Mucosa of descending colon (tissue), 3 donors: ENCODE data around the gene MCCC2. TPM values are rescaled to one million over a fixed set of nuclear protein-coding genes. Genes with fewer than 3 reads are reported as not detected.

Experiments
- ATAC-seq: fragments of 200-7000 bp; cut with Tn5 transposase; one replicate; pipeline ENCODE4 v1.9.1; 2020; ENCODE audit warnings: mild to moderate bottlenecking, moderate library complexity
- DNase-seq, 3 donors: peaks; one replicate each; pipeline ENCODE4 v3.0.0-alpha.2; 2020
- H3K36me3 ChIP-seq: fragments of 200-600 bp; one replicate; pipeline ENCODE4 v1.8.0; 2021; ENCODE audit warnings: low read depth, mild to moderate bottlenecking
- H3K4me1 ChIP-seq: fragments of 200-600 bp; one replicate; pipeline ENCODE4 v1.8.0; 2021; ENCODE audit warnings: low read depth, mild to moderate bottlenecking
- H3K4me3 ChIP-seq: fragments of 200-600 bp; one replicate; pipeline ENCODE4 v1.8.0; 2021; ENCODE audit warnings: mild to moderate bottlenecking
- H3K9me3 ChIP-seq: fragments of 200-600 bp; one replicate; pipeline ENCODE4 v1.8.0; 2021; ENCODE audit warnings: mild to moderate bottlenecking
- intact Hi-C, 2 donors: fragments of 100-400 bp; cut with DNase I in 1 of 2; cut with micrococcal nuclease in 1 of 2; formaldehyde crosslinking; loops; one replicate each; pipeline versions ENCODE4 v1.11.0 to v1.11.1; 2022; cut with DNase I, micrococcal nuclease
- total RNA-seq, 3 donors: library from RNA; stranded (reverse); fragmentation: NEBNext Ultra II Directional in 2 of 3; extraction: Animal tissue kit (Norgen Biotek cat#: 25700) in 2 of 3; gene quantifications; one replicate each; pipeline versions ENCODE4 v1.2.1 to v1.2.4, GENCODE V29; 2021 to 2023
- TF ChIP-seq, protein P1 (sequence below): fragments of 200-600 bp; IDR thresholded peaks from one replicate; pipeline ENCODE4 v1.8.0; 2022; ENCODE audit warnings: antibody characterized with exemption, mild to moderate bottlenecking
- donor health status: DM: no; HTN: no; CAD: no; lungs with moderate emphysema.
- donor health status: DM: no; HTN: no; CAD: no.
- donor health status: DM: no; HTN: yes; CAD: no.

The MCCC2 gene
- total RNA-seq, 3 donors from 2014 or later, result 32.3 to 63.8 (median 54.0) TPM

DNA sequence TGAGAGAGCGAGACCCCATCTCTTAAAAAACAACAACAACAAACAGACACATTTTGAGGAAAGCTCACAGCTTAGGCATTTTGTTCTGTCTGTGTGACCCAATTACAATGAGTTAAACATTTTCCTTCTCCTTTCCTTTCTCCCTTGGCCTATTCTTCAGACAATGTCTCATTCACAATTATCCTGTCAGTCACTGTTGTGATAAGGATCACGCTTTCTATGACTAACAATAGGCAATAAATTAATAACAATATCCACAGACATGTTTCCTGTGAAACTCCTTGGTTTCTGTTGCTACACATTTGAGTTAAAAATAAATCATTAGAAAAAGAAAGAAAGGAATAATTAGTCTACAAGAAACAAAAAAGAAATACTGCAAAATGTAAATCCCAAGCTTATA lies 112.1 kb downstream of the MCCC2 start:
- no peak overlapping the region for H3K4me3 ChIP-seq
- intact Hi-C loops, result no loop called here
- H3K36me3 ChIP-seq, result no peaks in the 10 kb centered on the region
- TF ChIP-seq, protein P1, sequence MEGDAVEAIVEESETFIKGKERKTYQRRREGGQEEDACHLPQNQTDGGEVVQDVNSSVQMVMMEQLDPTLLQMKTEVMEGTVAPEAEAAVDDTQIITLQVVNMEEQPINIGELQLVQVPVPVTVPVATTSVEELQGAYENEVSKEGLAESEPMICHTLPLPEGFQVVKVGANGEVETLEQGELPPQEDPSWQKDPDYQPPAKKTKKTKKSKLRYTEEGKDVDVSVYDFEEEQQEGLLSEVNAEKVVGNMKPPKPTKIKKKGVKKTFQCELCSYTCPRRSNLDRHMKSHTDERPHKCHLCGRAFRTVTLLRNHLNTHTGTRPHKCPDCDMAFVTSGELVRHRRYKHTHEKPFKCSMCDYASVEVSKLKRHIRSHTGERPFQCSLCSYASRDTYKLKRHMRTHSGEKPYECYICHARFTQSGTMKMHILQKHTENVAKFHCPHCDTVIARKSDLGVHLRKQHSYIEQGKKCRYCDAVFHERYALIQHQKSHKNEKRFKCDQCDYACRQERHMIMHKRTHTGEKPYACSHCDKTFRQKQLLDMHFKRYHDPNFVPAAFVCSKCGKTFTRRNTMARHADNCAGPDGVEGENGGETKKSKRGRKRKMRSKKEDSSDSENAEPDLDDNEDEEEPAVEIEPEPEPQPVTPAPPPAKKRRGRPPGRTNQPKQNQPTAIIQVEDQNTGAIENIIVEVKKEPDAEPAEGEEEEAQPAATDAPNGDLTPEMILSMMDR, result no peak
- DNase-seq (no peak), ATAC-seq (no peak)
- no peaks in the 10 kb centered on the region for H3K4me1 ChIP-seq
- no peaks in the 10 kb centered on the region for H3K9me3 ChIP-seq

DNA sequence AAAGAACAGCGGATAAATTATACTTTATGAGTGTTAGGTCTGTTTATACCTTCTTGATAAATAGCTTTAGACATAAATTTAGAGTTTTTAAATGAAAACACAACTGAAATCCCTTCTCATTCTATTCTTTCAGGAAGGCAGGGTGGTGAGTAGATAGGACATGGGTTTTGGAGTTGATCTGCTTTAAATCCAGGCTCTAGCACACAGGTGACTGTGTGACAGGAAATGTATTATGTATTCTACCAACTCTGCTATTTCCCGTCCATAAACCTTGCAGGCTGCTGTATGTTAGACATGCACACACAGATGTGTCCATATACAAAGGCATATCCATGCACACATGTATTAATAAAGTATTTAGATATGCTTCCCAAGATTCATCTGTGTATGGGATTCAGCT lies 112.6 kb downstream of the MCCC2 start:
- Histone ChIP-seq H3K36me3 (no peaks in the 10 kb centered on the region), H3K4me1 (no peaks in the 10 kb centered on the region), H3K9me3 (no peaks in the 10 kb centered on the region), H3K4me3 (no peak overlapping the region)
- intact Hi-C loops, result no loop called here
- TF ChIP-seq, protein P1, result no peak
- ATAC-seq, result no peak
- no peak for DNase-seq

DNA sequence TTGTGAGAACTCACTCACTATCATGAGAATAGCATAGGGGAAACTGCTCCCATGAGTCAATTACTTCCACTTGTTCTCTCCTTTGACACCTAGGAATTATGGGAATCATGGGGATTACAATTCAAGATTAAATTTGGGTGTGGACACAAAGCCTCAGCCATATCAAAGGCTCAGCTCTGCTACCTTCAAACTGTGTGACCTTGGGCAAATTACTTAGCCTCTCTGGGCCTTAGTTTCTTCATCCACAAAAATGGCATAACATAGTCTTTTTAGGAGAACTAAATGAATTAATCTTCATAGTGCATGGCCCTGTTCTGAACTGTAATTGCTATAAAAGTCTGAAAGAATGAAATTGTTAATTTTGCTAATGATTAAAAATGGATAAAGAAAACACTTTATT lies 113.7 kb downstream of the MCCC2 start:
- ATAC-seq (no peak), DNase-seq (no peak)
- H3K9me3 ChIP-seq, result no peaks in the 10 kb centered on the region
- TF ChIP-seq, protein P1, result no peak
- H3K36me3 ChIP-seq, result no peaks in the 10 kb centered on the region
- H3K4me3 ChIP-seq, result no peak overlapping the region
- intact Hi-C loops, result no loop called here
- no peaks in the 10 kb centered on the region for H3K4me1 ChIP-seq

DNA sequence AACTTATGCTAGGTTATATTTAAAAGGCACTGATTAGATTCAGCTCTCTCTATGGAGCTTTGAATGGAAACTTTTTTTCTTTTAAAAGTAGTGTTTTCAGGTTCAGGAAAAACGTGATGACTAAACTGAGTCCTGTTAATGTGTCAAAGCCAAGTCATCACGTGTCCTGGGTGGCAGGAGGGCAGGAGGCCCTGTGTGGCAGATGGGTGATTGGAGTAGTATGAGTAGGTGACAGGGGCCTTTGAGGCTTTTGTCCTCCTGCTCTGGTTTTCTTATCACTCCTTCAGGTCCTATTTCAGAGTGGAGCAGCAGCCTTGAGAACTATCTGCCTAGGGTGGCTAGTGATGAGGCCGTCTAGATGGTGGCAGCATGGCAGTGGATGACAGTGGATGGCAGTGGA lies 114.3 kb downstream of the MCCC2 start:
- DNase-seq, result no peak
- no peak overlapping the region for H3K4me3 ChIP-seq
- H3K9me3 ChIP-seq, result no peaks in the 10 kb centered on the region
- no peaks in the 10 kb centered on the region for H3K4me1 ChIP-seq
- no peaks in the 10 kb centered on the region for H3K36me3 ChIP-seq
- no peak for ATAC-seq
- intact Hi-C loops, result no loop called here
- TF ChIP-seq, protein P1, result no peak

DNA sequence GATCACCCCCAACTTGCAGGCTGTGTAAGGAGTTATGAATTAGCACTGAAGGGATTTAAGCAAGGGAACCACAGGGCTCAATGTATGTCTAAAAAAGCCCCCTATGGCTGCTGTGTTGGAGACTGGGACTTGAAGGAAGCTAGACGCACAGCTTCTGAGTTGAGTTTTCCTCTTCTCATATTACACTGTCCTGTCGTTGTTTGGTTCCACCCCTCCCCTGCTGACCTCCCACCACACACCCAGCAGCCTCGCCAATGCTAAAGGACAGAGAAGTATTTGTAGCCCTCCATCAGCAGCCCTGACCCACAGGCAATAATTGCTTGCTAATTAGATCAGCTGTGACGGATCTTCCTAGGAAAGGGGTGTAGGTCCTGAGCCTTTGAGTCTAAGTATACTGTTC lies 116.8 kb downstream of the MCCC2 start:
- H3K9me3 ChIP-seq, result no peaks in the 10 kb centered on the region
- DNase-seq (no peak), ATAC-seq (no peak)
- H3K36me3 ChIP-seq, result no peaks in the 10 kb centered on the region
- no peaks in the 10 kb centered on the region for H3K4me1 ChIP-seq
- TF ChIP-seq, protein P1, result no peak
- intact Hi-C loops, result no loop called here
- H3K4me3 ChIP-seq, result no peak overlapping the region

DNA sequence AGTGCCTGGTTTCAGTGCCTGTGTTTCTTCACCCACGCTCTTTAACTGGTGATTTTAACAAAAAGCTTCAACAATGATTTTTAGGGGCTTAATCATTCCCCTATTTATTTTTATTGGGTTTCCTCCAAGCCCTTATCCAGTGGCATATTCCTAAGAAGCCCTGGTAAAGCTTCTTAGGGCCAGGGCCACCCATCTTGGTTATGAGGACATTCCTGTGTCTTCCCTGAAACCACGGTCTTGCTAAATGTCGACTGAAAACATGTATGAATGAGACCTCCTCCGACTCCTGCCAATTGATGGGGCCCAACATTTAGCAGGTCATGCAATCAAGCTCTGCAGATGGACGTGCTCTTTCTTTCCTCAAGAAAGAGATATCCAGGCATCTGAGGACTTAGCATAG lies 118.3 kb downstream of the MCCC2 start:
- ATAC-seq (no peak), DNase-seq (no peak)
- Histone ChIP-seq H3K36me3 (no peaks in the 10 kb centered on the region), H3K9me3 (no peaks in the 10 kb centered on the region), H3K4me3 (no peak overlapping the region), H3K4me1 (no peaks in the 10 kb centered on the region)
- intact Hi-C loops, result no loop called here
- TF ChIP-seq, protein P1, result no peak
